Activated naive CD4-positive, alpha-beta T cell treated with Interleukin-2 at 50 U/mL for 16 hours (primary cell): ENCODE results near the gene MAP3K1.

ENCODE experiments used
- DNase-seq: peaks from one replicate; pipeline ENCODE4 v3.0.0-alpha.2; 2020

The MAP3K1 gene

DNA sequence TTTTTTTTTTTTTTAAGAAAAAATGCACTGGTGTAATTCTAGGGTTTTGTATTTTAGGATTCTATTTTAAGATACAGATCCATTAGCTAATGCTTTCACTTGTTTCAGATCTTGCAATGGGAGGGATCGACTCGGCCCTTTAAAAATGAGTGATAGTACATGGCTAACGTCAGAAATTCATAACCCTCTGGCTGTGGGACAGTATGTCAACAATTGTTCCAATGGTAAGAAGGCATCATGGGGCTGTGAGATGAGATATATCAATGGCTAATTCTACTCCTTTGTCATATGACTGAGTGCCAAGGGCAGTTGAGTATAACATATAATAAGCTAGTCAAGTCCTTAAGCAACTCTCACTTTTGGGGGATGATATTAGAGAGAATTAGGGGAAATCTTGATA, 98.4 kb downstream of the MAP3K1 start:
- DNase-seq = no peak

DNA sequence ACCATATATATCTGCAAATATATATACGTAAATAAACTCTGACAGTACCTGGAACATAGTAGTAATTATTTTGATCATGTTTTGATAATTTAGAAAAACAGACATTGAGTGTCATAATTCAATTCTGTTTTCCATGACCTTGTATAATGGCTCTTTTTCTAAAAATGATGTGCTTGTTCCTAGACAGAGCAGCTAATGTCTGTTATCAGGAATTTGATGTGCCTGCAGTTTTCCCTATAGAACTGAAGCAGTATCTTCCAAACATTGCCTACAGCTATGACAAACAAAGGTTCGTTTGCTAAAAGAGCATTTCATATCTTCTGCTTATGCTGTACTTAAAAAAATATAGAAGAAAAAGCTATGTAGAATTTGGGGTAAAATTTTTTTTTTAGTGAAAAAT, 99.3 kb downstream of the MAP3K1 start:
- DNase-seq = no peak

DNA sequence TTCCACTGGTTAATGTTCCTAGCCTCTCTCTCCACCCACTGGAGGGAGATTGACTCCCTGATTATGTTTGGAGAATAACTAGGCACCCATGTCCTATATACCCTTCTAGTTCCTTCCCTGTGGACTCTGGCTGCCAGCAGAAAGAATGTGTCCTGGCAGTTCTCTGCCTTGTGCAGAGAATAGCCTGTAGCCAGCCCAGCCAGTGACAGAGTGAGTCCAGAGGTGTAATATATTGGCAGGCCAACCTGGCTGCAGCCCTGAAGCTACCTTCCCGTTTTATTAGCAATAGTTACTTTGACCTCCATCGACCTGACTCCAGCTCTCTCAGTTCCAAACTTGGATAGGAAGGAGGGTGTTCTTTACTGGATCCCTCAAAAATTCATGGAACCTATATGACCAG, 102.2 kb downstream of the MAP3K1 start:
- DNase-seq = no peak

DNA sequence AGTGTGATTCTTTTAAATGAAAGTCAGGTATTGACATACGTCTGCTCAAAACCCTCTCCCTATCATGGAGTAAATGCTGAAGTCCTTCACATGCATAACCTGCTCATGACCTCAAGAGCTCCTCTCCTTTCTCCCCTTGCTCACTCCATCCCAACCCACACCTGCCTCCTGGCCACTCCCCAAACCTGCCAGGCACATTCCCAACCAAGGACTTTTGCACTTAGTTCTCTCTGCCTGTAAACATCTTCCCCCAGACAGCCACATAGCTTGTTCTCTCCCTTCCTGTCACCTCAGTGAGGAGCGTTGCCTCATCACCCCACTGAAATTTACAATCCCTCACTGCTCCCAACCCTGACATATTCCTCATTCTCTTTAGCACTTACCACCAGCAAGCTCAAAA, 102.7 kb downstream of the MAP3K1 start:
- DNase-seq = no peak

DNA sequence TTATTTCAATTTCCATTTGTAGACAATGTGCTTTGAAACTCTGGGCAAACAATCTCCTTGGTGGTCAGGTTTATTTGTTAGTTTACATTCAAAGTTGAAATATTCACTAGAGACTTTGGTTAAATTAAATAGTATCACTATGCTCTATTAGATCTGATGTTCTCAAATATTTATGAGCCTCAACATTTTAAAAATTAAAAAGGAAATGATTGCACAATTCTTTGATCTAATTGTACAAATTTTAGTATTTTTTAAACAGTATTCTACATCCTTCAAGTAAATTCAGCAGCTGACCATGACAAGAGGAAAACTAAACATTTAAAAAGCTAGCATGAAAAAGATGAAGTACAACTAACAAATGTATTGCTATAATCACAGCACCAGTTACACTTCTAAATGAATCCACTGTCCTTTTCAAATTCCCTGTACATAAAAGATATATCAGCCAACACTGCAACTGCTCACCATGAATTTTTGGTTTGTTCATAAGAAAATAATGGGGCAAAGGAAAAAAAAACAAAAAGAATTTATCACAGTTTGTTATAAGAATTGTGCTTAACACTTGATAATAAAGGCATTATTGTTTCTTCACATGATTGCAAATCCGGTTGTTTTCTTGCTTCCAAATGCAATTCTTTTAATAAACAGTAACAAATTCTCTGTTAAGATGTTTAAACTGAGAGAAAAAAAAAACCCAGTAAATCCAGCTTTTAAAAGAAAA, 104.8 kb downstream of the MAP3K1 start:
- no peak for DNase-seq

DNA sequence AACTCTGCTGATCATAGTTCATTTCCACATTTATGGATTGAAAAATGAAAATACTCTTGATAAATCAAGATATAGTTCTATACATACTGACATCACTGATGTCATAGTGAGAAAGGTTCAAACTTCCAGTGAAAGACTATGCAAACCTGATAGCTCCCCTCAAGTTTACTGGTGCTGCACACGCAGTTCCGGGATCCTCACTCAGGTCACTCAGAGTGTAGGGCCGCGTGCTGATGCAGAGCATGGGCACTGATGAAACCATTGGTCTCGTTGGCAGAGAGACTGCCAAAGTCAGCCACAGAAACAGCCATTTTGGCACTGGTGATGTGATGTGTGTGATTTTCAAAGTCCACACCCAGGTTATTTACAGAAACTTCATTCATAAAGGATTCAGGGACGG, 107.6 kb downstream of the MAP3K1 start:
- DNase-seq = no peak

DNA sequence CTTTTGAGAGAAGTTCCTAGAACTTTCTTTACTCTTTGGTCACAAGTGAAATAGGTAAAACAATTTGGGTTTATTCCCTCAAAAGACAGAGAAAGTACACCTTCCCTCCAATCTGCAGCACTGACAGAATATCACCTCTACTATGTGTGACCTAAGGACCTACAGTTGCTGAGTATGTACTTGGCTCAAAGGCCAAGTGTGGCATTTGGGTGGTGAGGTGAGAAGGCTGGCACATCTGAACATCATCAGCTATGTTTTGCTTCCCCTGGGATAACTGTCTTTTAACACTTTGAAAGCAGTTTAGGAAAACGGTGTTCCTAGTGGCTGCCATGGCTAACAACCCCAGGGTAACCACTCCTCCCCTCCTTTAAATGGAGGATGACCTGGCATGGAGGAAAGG, 119.0 kb downstream of the MAP3K1 start:
- no peak for DNase-seq

DNA sequence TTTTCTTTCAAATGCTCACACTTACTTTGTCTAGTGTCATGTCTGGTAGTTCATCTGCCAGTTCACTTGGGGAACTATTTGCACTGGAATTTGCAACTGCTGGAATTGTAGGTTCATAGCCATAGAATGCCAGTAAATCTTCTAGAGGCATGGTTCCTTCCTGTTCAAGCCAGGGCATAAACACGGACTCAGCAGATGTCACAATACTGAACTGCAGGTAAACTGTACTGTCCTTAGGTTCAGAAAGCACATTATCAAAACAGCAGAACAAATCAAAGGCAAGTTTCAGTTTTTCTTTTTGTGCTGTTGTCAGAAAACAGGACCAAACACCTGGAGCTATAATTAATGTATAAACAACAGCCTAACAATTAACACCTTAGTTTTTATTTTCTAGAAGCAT, 123.5 kb downstream of the MAP3K1 start:
- DNase-seq = no peak

DNA sequence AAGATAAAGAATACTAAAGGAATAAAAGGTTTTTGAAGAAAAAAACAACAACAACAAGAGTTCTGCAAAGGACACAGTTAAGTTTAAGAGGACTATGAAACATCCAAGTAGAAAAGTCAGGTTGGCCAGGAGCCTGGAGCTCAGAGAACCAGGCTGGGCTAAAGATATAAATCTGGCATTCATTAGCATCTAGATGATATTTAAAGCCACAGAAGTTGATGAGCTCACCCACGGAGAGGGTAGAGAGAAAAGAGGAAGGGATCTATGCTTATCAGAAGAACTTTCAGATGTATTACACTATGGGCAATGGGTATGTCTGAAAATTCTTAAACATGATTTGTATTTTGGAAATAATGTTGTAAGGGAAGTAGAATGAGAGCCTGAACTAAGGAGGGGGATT, 126.6 kb downstream of the MAP3K1 start:
- no peak for DNase-seq
